Measurements from ENCODE around the gene MKLN1. TPM values are rescaled to one million over a fixed set of nuclear protein-coding genes. Genes with fewer than 3 reads are reported as not detected.

The MKLN1 gene
- polyA plus RNA-seq, 10 donors, result 18.2 to 36.3 (median 22.8) TPM

DNA sequence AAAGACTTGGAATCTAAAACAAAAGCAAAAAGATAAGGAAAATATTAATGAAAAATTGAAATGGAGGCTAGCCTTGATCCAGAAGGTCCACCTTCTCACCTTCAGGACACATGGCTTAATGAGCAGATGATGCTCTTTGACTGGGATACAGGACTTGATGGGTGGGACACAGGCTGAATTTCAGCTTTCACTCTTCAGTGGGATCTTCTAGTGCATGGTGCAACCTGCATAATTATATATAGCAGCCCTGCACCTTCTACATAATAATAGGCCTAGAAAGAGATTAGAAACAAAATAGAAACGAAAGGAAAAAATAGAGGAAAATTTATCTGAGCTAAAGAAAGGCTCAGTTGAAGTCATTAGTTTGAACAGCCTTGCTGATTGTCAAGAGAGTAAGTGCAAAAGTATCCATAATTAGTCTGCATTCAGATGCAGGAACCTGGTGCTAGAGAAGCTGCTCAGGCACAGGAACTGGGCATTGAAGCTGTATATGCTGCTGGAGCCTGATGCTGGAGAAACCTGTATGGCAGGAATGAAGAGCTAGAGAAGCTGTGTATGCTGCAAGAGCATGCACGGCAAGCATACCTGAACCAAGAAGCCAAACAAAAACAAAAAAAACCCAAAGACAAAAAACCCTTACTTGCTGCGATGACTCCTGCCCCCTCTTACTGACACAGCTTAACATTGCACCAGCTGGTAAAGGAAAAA lies 19.4 kb downstream of the MKLN1 start:
- no peak for DNase-seq

DNA sequence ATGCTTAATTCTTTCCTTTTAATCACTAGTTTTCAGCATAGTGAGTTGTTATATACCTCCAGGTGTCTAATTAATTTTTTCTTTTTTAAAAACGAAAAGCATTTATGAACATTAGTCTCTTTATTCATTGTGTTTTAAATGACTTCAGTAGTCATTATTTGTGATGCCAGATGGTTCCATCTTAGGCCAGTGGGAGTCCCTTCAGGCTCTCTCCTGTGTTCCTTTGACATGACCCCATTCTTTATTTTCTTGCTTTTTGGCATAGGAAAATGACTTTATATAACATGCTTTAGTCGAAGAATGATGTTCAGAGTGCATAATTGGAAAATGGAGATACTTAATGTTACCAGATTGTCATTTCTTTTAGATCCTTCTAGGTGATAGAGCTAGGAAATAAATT lies 24.4 kb downstream of the MKLN1 start:
- DNase-seq, result no peak

DNA sequence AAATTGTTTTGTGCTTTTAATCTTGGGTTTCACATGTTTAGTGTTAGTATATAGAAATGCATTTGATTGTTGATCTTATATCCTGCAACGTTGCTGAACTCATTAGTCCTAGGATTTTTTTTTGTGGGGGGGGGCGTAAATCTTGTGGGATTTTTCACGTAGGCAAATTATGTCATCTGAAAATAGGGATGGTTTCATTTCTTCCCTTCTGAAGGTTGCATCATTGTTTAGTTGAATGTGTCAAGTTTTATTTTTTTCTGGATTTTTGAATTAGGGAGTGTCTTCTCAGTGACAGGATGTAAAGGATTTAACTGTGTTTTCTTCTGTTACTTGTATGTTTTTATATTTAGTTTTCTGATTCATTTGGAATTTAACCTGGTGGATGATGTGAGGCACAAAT lies 26.7 kb downstream of the MKLN1 start:
- DNase-seq, result no peak

DNA sequence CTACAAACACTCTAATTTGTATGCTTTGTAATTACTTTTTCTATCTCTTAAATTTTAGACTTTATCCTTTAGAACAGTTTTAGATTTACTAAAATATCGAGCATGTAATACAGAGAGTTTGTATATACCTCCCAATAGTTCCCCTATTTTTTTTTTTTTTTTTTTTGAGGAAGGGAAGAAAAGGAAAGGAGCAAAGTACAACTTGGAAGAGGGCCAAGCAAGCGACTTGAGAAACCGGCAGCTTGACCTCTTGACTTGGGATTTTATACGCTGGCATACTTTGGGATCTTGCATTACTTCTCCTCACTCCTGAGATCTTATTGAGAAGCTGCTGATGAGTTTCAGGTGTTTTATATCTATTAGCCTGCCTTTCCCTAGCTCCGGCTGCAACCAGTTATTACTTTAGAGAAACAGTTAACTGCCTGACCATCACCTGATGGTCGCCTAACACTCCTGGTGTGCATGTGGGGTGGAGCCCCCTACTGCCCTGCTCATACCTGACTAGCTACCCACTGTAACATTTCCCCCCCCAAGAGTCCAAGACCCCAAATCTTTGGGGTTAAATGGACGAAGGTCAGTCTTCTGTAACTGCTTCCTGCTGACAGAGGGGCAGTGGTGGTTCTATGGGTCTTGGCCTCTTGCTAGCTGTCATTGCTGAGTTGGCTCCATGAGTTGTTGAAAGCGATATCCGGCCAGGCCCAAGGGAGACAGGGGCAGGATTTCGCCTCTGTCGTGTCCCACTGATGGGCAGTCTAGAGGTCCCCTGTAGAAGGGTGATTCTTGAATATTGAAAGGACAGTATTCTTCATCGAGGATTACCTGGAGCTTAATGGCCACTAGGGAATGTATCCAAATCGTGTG lies 28.5 kb downstream of the MKLN1 start:
- peak; percentile 5 to 30 (median 25) for DNase-seq

DNA sequence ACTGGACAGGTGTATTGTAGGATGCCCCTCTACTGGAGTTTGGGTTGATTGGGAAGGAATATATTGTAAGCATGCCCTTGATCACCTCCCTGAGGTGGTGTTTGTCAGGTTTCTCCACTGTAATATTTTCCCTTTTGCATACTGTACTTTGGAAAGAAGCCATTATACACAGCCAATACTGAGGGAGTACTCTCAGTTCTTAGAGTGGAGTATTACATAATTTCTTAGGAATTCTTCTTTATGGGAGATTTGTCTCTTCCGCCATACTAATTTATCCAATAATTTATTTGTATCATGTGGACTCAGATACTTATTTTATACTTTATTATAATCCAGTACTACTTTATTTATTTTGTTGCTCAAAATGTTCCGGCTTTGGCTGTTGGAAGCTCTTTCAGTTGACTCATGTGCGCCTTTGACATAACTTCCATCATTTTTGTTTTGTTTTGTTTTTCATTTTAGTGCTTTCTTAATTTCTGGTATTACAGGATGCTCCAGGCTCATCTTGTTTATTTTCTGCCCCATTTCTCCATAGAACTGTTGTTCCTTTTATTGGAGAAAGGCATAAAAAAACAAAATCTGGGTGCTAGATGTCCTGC lies 29.7 kb downstream of the MKLN1 start:
- peak in 1 of 3 donors; percentile 19 for DNase-seq

GRCh38 chr7:131358636-131359035 lies 31.0 kb downstream of the MKLN1 start:
- no peak for DNase-seq

DNA sequence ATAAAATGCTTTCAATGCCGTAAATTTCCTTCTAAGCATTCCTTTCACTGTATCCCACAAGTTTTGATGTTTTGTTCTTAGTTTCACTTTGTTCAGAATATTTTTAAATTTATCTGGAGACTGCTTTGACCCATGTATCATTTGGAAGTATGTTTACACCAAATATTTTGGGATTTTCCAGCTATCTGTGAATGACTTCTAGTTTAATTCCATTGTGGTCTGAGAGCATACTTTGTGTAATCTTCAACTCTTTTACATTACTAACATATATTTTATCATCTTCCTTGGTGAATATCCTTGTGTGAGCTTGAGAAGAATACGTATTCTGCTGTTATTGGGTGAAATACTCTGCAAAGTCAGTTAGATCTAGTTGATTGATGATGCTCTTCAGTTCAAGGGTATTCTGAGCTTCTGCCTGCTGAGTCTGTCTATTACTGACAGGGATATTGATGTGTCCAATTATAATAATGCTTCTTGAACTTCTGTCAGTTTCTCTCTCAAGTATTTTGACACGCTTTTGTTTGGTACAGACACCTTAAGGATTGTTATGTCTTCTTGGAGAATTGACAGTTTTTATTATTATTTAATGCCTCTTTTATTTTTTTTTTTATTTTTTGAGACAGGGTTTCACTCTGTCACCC lies 31.6 kb downstream of the MKLN1 start:
- DNase-seq, result no peak

- DNase-seq, result no peak
These were observed 36.0 kb downstream of the MKLN1 start for GRCh38 chr7:131363719-131364118.

GRCh38 chr7:131364767-131365344 lies 37.2 kb downstream of the MKLN1 start:
- no peak for DNase-seq

- DNase-seq, result peak in 1 of 3 donors; percentile 12
These were observed 38.2 kb downstream of the MKLN1 start for GRCh38 chr7:131365838-131366237.

DNA sequence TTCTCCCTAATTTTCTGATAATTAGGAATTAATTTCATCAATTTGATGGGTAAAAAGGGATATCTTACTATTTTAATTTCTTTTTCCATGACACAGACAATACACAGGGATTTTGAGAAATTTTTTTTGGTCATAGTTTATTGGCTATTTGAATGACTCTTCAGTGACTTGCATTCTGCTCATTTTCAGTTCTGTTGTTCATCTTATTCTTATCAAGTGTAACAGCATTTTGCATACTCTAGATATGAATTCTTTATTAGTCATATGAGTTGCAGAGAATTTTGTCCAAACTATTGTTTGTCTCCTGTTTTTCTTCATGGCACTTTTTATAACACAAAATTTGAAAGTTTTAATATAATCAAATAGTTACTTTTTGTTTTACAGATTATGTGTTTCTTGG lies 41.7 kb downstream of the MKLN1 start:
- DNase-seq, result no peak

DNA sequence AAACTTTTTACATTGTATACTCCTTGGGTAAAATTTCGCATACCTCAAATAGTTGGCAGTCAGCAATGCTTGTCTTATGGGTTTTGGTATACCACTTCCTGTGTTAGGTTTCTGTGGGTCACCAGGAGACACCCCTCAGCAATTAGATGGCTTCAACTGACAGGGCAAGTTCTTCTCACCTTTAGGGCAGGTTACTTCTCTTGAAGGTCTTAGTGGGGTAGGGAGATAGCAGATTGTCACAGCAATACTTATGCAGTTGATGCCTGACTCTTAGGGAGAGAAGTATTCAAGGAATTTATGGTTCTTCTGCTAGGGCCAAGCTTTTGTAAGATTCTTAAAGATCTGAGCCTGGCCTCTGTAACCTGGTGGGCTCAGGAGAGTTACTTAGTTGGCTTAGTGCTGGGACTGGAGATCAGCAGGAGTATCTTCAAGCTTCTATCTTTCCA lies 42.9 kb downstream of the MKLN1 start:
- DNase-seq, result peak in 1 of 3 donors; percentile 33

DNA sequence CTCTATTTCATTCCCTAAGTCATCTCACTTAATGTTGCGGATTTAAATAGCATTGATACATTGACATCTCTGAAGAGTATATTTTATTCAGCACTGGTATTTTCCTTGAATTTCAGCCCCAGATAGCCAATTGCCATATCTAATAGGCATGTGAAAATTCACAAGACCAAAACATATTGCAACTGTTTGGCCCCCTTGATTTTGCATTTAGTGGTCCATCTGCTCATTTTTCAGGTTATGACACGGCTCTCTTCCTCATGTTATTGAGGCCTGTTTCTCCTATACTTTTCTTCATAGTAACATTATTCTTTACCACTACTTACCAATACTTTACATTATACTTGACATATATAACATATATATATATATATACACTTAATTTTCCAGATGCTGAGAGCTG lies 43.7 kb downstream of the MKLN1 start:
- DNase-seq, result no peak

DNA sequence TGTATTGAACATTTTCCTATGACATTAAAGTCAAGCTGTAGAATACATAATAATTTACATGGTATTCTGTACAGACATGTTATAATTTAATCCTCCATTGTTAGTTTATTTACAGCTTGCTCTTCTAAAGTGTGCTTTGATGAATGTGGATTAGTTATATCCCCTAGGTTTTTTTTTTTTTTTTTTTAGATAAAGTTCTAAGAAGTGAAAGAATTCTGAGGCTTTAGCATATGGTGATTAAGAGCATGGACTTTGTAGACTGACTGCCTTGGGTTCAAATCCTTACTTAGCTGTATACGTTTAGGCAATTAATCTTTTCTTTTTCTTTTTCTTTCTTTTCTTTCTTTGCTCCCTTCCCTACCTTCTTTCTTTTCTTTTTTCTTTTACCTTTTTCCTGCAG lies 44.9 kb downstream of the MKLN1 start:
- DNase-seq, result no peak

DNA sequence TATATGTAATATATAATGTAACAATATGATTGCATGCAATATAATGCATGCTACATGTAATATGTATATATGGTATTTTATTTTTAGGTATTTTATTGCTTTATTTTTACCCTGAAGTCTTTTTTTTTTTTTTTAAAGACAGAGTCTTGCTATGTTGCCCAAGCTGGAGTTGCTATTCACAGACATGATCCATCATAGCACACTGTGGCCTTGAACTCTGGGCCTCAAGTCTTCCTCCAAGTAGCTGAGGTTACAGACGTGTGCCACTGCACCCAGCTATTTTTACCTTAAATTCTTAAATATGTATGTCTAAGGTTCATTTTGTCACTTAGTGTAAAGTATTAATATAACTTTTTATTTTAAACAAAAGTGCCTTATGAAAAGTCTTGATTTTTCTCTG lies 47.1 kb downstream of the MKLN1 start:
- no peak for DNase-seq

- DNase-seq, result peak in 1 of 3 donors; percentile 21
These were observed 53.6 kb downstream of the MKLN1 start for GRCh38 chr7:131381069-131381838.

- no peak for DNase-seq
These were observed 56.0 kb downstream of the MKLN1 start for GRCh38 chr7:131383417-131384285.

GRCh38 chr7:131384286-131384635 lies 56.6 kb downstream of the MKLN1 start:
- no peak for DNase-seq

DNA sequence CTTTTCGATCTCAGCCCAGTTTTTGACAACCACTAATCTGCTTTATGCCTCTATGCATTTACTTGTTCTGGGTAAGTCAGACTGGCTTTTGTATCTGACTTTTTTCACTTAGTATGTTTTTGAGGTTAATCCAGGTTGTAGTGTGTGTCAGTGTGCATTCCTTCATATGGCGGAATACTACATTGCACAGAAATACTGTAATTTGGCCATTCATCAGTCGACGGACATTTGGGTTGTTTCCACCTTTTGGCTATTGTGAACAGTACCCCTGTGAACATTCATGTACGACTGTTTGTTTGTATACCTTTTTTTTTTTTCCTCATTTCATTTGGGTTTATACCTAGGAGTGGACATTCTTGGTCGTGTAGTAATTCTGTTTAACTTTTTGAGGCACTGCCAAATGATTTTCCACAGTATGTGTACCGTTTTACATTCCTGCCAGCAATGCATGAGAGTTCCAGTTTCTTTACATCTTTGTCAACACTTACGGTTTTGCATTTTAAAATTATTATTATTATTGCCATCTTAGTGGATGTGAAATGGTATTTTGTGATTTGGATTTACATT lies 57.4 kb downstream of the MKLN1 start:
- DNase-seq, result no peak

GRCh38 chr7:131388126-131388525 lies 60.5 kb downstream of the MKLN1 start:
- no peak for DNase-seq

Data from muscle of back (tissue), 11 donors.